Glutamatergic neuron (in vitro differentiated cells): ENCODE data around the gene DNMT1. TPM values are rescaled to one million over a fixed set of nuclear protein-coding genes. Genes with fewer than 3 reads are reported as not detected.
A peak's percentile ranks its signal among the peaks of the same experiment; 100 is the strongest.

Experiments used
- DNase-seq: peaks from one replicate; pipeline ENCODE4 v3.0.0; 2022
- H3K27ac Mint-ChIP-seq: one replicate; pipeline ENCODE4 v1.8.0; 2020; ENCODE audit warnings: mild to moderate bottlenecking, mixed read lengths, inconsistent platforms; ENCODE audit not compliant: unreplicated experiment
- H3K27me3 Mint-ChIP-seq: one replicate; pipeline ENCODE4 v1.8.0; 2020; ENCODE audit warnings: mild to moderate bottlenecking, moderate library complexity, mixed read lengths, inconsistent platforms; ENCODE audit not compliant: unreplicated experiment
- H3K36me3 Mint-ChIP-seq: one replicate; pipeline ENCODE4 v1.8.0; 2020; ENCODE audit warnings: mild to moderate bottlenecking, mixed read lengths, inconsistent platforms; ENCODE audit not compliant: unreplicated experiment
- H3K4me1 Mint-ChIP-seq: one replicate; pipeline ENCODE4 v1.8.0; 2020; ENCODE audit warnings: mild to moderate bottlenecking, low read depth, mixed read lengths, inconsistent platforms; ENCODE audit not compliant: unreplicated experiment
- H3K4me3 Mint-ChIP-seq: one replicate; pipeline ENCODE4 v1.8.0; 2020; ENCODE audit warnings: mild to moderate bottlenecking, mixed read lengths, inconsistent platforms; ENCODE audit not compliant: unreplicated experiment
- H3K9me3 Mint-ChIP-seq: one replicate; pipeline ENCODE4 v1.8.0; 2020; ENCODE audit warnings: mild to moderate bottlenecking, moderate library complexity, mixed read lengths, inconsistent platforms; ENCODE audit not compliant: unreplicated experiment
- microRNA-seq: library from miRNA; unstranded; fragments of <30 nt; microRNA quantifications from one replicate; pipeline ENCODE4, GENCODE V29; 2020; ENCODE audit not compliant: unreplicated experiment
- total RNA-seq: library from RNA; stranded (reverse); fragmentation: NEBNext Ultra II Directional; extraction: Animal tissue kit (Norgen Biotek cat#: 25700); gene quantifications from one replicate; pipeline ENCODE4 v1.2.1, GENCODE V29; 2021; ENCODE audit not compliant: unreplicated experiment
- TF ChIP-seq, protein P1 (sequence below): fragments of 200-600 bp; sonication (generic); IDR thresholded peaks from one replicate; pipeline ENCODE4 v1.5.0; 2021; ENCODE audit not compliant: partially characterized antibody, unreplicated experiment

The DNMT1 gene
- total RNA-seq, 1 donor from 2014 or later: 129 TPM

DNA sequence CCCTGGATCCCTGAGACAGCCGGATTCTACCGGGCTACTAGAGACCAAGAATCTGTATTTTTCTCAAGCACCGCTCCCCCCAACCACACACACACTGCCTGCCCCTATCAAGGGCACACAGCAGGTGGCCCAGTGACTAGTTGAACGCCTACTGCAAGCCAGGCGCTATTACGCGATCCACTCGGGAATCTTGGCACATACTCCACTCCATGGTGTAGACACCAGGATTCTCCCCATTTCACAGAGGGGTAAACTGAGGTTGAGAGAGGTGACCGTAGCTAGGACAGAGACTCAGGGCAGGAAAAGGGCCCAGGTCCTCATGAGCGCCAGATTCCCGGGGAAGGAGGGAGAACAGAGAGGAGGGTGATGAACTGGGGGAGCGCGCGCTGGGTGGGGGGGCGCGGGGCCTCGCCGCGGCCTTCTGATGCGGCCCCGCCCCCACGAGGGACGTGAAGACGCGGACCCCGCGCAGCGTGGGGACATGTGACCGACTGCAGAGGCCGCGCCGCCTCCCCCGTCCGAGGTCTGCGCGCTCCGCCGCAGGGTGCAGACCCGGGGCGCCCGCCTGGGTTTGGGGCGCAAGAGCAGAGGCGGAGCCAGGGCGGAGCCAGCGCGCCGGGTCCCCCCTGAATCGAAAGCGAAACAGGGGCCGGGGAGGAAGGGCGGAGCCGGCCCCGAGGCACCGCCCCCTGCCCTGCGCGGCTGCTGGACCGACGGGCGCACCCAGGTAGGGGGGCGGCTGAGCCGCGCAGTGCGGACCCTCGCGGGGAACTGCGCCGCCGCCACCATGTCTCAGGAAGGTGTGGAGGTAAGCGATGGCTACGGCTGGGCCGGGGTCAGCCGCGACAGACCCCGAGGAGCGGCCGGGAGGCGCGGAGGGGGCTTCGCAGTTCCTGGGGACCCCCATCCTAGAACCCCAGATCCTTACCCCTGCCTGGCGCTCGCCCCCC lies 108.8 kb downstream of the DNMT1 start, which contains the start of gene SHFL:
TSS of gene SHFL (plus strand) at position 677 of the 950 bp plus-strand sequence. CDS start at position 788, 111 bp downstream.
- peaks cover 6% of the 10 kb centered on the region for H3K27me3 Mint-ChIP-seq
- no peaks in the 10 kb centered on the region for H3K36me3 Mint-ChIP-seq
- no peak for DNase-seq
- peak within 1 kb of the TSS; percentile 83 for H3K4me3 Mint-ChIP-seq
- no peaks in the 10 kb centered on the region for H3K4me1 Mint-ChIP-seq
- TF ChIP-seq, protein P1, sequence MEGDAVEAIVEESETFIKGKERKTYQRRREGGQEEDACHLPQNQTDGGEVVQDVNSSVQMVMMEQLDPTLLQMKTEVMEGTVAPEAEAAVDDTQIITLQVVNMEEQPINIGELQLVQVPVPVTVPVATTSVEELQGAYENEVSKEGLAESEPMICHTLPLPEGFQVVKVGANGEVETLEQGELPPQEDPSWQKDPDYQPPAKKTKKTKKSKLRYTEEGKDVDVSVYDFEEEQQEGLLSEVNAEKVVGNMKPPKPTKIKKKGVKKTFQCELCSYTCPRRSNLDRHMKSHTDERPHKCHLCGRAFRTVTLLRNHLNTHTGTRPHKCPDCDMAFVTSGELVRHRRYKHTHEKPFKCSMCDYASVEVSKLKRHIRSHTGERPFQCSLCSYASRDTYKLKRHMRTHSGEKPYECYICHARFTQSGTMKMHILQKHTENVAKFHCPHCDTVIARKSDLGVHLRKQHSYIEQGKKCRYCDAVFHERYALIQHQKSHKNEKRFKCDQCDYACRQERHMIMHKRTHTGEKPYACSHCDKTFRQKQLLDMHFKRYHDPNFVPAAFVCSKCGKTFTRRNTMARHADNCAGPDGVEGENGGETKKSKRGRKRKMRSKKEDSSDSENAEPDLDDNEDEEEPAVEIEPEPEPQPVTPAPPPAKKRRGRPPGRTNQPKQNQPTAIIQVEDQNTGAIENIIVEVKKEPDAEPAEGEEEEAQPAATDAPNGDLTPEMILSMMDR: no peak
- H3K9me3 Mint-ChIP-seq: peaks cover 5% of the 10 kb centered on the region
- H3K27ac Mint-ChIP-seq: no peak within 1 kb of the TSS

DNA sequence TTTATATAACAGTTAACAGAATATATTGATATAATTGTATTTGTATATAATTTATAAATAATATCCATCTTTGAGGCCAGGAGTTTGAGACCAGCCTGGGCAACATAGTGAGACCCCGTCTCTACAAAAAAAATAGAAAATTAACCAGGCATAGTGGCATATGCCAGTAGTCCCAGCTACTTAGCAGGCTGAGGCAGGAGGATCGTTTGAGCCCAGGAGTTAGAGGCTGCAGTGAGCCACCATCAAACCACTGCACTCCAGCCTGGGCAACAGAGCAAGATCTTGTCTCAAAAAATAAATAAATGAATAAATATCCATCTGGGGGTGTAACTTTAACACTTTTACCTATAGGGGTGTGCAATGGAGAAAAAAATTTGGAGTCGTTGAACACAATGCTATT lies 110.0 kb downstream of the DNMT1 start:
- Mint-ChIP-seq H3K4me1 (no peaks in the 10 kb centered on the region), H3K4me3 (no peak overlapping the region), H3K27ac (no peak overlapping the region), H3K27me3 (peaks cover 6% of the 10 kb centered on the region), H3K9me3 (no peaks in the 10 kb centered on the region), H3K36me3 (no peaks in the 10 kb centered on the region)
- TF ChIP-seq, protein P1: no peak
- no peak for DNase-seq

DNA sequence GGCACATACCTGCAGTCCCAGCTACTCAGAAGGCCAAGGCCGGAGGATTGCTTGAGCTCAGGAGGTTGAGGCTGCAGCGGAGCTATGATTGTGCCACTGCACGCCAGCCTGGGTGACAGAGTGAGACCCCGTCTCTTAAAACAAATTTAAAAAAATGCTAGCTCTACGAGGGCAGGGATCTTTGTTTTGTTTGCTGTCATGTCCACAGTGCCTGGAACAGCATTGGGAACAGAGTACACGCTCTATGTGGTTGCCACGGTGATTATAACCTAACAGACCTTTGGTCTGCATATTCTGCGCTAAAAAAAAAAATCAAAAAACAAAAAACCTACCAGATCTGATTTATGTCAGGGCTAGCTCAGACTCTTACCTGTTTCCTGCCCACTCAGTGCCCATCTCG lies 110.8 kb downstream of the DNMT1 start:
- no peaks in the 10 kb centered on the region for H3K9me3 Mint-ChIP-seq
- TF ChIP-seq, protein P1: no peak
- no peak overlapping the region for H3K27ac Mint-ChIP-seq
- no peaks in the 10 kb centered on the region for H3K4me1 Mint-ChIP-seq
- peaks cover 9% of the 10 kb centered on the region for H3K27me3 Mint-ChIP-seq
- no peak for DNase-seq
- no peak overlapping the region for H3K4me3 Mint-ChIP-seq
- H3K36me3 Mint-ChIP-seq: no peaks in the 10 kb centered on the region

Small RNAs within 50 kb of the gene (microRNA-seq; reads per million reads assigned to microRNA genes)
- gene MIR4322: not detected

Other genes starting within 250 kb of the DNMT1 start
- 0.10 TPM for gene COL5A3, start 184.4 kb downstream of the DNMT1 start, total RNA-seq
- gene RDH8, start 181.5 kb downstream of the DNMT1 start, total RNA-seq: not detected
- gene SHFL, start 108.6 kb downstream of the DNMT1 start, total RNA-seq: 0.20 TPM
- not detected for gene ANGPTL6, start 92.3 kb downstream of the DNMT1 start, total RNA-seq
- 44.5 TPM for gene PPAN, start 88.6 kb downstream of the DNMT1 start, total RNA-seq
- 21.6 TPM for gene P2RY11, start 83.3 kb downstream of the DNMT1 start, total RNA-seq
- gene EIF3G, start 75.1 kb downstream of the DNMT1 start, total RNA-seq: 155 TPM
- 12.5 TPM for gene S1PR2, start 36.4 kb upstream of the DNMT1 start, total RNA-seq
- 42.8 TPM for gene MRPL4, start 57.3 kb upstream of the DNMT1 start, total RNA-seq
- gene ICAM1, start 76.2 kb upstream of the DNMT1 start, total RNA-seq: not detected
- not detected for gene ICAM4, start 92.0 kb upstream of the DNMT1 start, total RNA-seq
- gene ICAM5, start 95.0 kb upstream of the DNMT1 start, total RNA-seq: 3.6 TPM
- gene ZGLP1, start 114.9 kb upstream of the DNMT1 start, total RNA-seq: 9.4 TPM
- 16.0 TPM for gene FDX2, start 121.1 kb upstream of the DNMT1 start, total RNA-seq
- 24.8 TPM for gene RAVER1, start 138.6 kb upstream of the DNMT1 start, total RNA-seq
- 2.0 TPM for gene ICAM3, start 144.7 kb upstream of the DNMT1 start, total RNA-seq
- 90.4 TPM for gene TYK2, start 185.6 kb upstream of the DNMT1 start, total RNA-seq
- gene CDC37, start 208.6 kb upstream of the DNMT1 start, total RNA-seq: 128 TPM
- gene PDE4A, start 225.6 kb upstream of the DNMT1 start, total RNA-seq: 5.7 TPM